Cardiac muscle cell (in vitro differentiated cells and primary cell): ENCODE data around the gene JPT2. TPM values are rescaled to one million over a fixed set of nuclear protein-coding genes. Genes with fewer than 3 reads are reported as not detected.

Source experiments
- DNase-seq, 2 donors: peaks; one replicate each; pipeline versions ENCODE4 v3.0.0 to v3.0.0-alpha.2; 2010 to 2017; ENCODE audit warnings: low read depth in 1 of 2, low spot score in 1 of 2
- H3K27ac ChIP-seq: fragments of 200-600 bp; sonication (generic); 2 replicates; pipeline ENCODE4 v1.5.1; 2016
- H3K27me3 ChIP-seq: fragments of 200-600 bp; sonication (generic); 2 replicates; pipeline ENCODE4 v1.6.0; 2016; ENCODE audit warnings: control low read depth
- H3K36me3 ChIP-seq: fragments of 200-600 bp; sonication (generic); 2 replicates; pipeline ENCODE4 v1.5.1; 2016; ENCODE audit warnings: control low read depth
- H3K4me1 ChIP-seq: fragments of 200-600 bp; sonication (generic); 2 replicates; pipeline ENCODE4 v1.8.1; 2017; ENCODE audit warnings: low read depth, mild to moderate bottlenecking, mixed run types
- H3K4me3 ChIP-seq: fragments of 200-600 bp; sonication (generic); 2 replicates; pipeline ENCODE4 v1.5.1; 2016; ENCODE audit warnings: mild to moderate bottlenecking
- H3K9me3 ChIP-seq: fragments of 200-600 bp; sonication (generic); 2 replicates; pipeline ENCODE4 v1.5.1; 2017; ENCODE audit warnings: low read depth, mild to moderate bottlenecking, control low read depth
- polyA plus RNA-seq: library from polyadenylated mRNA; unstranded; fragments of >200 nt; fragmentation: Nextera tagmentation; extraction: Ambion mirVana; gene quantifications from 2 replicates; pipeline ENCODE4 v1.2.1, GENCODE V29; 2016
- total RNA-seq: library from RNA; depleted of rRNA; stranded (reverse); fragments of >200 nt; gene quantifications from 2 replicates; pipeline ENCODE4 v1.2.3, GENCODE V29; 2016
- TF ChIP-seq, protein P1 (sequence below): IDR thresholded peaks from 2 replicates; pipeline ENCODE4 v1.5.1; 2012; ENCODE audit warnings: low read depth, mild to moderate bottlenecking, low read length

The JPT2 gene
- total and polyA plus RNA-seq, 2 experiments from 2014 or later = 10.0 to 34.5 TPM

- Histone ChIP-seq H3K27ac (no peak overlapping the region), H3K27me3 (no peaks in the 10 kb centered on the region), H3K36me3 (peaks cover 40% of the 10 kb centered on the region), H3K4me1 (no peaks in the 10 kb centered on the region), H3K4me3 (no peak overlapping the region), H3K9me3 (no peaks in the 10 kb centered on the region)
- DNase-seq = no peak
- TF ChIP-seq, protein P1, sequence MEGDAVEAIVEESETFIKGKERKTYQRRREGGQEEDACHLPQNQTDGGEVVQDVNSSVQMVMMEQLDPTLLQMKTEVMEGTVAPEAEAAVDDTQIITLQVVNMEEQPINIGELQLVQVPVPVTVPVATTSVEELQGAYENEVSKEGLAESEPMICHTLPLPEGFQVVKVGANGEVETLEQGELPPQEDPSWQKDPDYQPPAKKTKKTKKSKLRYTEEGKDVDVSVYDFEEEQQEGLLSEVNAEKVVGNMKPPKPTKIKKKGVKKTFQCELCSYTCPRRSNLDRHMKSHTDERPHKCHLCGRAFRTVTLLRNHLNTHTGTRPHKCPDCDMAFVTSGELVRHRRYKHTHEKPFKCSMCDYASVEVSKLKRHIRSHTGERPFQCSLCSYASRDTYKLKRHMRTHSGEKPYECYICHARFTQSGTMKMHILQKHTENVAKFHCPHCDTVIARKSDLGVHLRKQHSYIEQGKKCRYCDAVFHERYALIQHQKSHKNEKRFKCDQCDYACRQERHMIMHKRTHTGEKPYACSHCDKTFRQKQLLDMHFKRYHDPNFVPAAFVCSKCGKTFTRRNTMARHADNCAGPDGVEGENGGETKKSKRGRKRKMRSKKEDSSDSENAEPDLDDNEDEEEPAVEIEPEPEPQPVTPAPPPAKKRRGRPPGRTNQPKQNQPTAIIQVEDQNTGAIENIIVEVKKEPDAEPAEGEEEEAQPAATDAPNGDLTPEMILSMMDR = no peak
Observed at GRCh38 chr16:1633310-1633709, 44.8 kb upstream of the JPT2 start.

- Histone ChIP-seq H3K4me3 (no peak overlapping the region), H3K4me1 (no peaks in the 10 kb centered on the region), H3K9me3 (no peaks in the 10 kb centered on the region), H3K27me3 (no peaks in the 10 kb centered on the region), H3K36me3 (peaks cover 42% of the 10 kb centered on the region), H3K27ac (no peak overlapping the region)
- no peak for DNase-seq
- TF ChIP-seq, protein P1 = no peak
Observed at GRCh38 chr16:1634541-1634940, 43.5 kb upstream of the JPT2 start.

DNA sequence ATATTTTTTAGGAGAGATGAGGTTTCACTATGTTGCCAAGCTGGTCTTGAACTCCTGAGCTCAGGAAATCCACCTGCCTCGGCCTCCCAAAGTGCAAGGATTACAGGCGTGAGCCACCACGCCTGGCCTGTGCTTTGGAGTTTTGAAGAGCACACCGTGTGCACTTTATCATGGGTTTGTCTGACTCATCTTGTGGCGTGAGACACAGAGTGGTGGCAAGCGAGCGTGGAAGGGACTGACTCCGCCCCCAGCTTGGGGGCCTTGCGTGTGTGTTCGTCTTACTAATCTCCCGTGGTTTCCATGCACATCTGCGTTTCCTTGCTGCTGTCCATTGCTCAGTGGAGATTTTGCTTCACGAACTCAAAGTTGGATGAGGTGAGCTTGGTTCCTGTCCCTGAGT lies 43.0 kb upstream of the JPT2 start:
- Histone ChIP-seq H3K36me3 (peaks cover 42% of the 10 kb centered on the region), H3K9me3 (no peaks in the 10 kb centered on the region), H3K27me3 (no peaks in the 10 kb centered on the region), H3K4me1 (no peaks in the 10 kb centered on the region), H3K4me3 (no peak overlapping the region), H3K27ac (no peak overlapping the region)
- TF ChIP-seq, protein P1 = no peak
- no peak for DNase-seq

DNA sequence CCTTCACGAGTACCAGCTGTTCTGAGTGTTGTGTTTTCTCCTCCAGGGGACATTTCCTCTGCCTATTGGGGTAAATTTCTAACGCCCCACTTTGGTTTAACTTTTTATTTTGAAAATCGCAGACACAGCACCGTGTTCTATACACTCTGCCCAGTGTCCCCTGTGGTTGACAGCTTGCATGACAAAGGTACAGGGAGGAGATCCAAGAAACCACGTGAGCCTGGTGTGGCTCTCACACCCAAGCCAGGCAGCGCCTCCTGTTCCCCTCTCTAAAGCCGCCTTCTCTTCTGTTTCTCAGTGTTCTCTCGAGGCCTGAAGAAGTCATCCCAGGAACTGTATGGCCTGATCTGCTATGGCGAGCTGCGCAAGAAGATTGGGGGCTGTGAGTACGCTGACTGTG lies 40.6 kb upstream of the JPT2 start:
- TF ChIP-seq, protein P1 = no peak
- Histone ChIP-seq H3K27me3 (no peaks in the 10 kb centered on the region), H3K9me3 (no peaks in the 10 kb centered on the region), H3K27ac (no peak overlapping the region), H3K36me3 (peaks cover 48% of the 10 kb centered on the region), H3K4me1 (no peaks in the 10 kb centered on the region), H3K4me3 (no peak overlapping the region)
- no peak for DNase-seq

DNA sequence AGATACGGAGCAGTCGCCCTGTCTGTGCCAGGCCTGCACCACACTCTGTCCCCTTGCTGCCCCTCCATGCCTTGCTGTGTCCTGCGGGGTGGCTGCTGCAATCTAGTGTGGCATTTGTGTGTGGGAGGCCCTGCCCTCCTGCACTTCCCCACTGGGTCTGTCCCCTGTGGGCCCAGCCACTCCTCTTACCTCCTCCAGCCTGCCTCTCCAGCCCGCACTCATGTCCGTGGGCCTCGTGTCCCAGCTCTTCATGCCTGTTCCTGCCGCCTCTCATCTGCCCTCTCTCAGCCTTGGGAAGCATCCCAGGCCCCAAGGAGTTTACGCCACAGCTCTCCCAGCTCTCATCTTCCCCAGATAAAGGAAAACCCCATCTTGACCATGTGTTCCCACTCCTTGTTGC lies 39.3 kb upstream of the JPT2 start:
- H3K9me3 ChIP-seq = no peaks in the 10 kb centered on the region
- H3K4me3 ChIP-seq = no peak overlapping the region
- TF ChIP-seq, protein P1 = no peak
- no peaks in the 10 kb centered on the region for H3K27me3 ChIP-seq
- DNase-seq = no peak
- H3K36me3 ChIP-seq = peaks cover 41% of the 10 kb centered on the region
- no peaks in the 10 kb centered on the region for H3K4me1 ChIP-seq
- no peak overlapping the region for H3K27ac ChIP-seq

DNA sequence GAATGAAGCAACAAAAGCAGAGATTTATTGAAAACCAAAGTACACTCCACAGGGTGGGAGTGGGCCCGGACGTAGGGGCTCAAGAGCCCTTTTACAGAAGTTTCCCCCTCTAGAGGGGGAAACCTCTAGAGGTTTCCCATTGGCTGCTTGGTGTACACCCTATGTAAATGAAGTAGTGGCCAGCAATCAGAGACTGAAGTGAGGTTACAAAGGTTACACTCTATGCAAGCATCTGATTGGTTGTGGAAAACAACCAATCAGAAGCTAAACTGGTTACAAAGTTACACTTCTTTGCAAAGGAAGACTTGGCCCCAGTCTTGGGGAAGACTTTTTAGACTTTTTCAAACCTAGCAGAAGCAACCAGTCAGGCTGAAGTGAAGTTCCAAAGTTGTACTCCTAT lies 38.8 kb upstream of the JPT2 start:
- Histone ChIP-seq H3K27ac (no peak overlapping the region), H3K4me1 (no peaks in the 10 kb centered on the region), H3K36me3 (peaks cover 38% of the 10 kb centered on the region), H3K27me3 (no peaks in the 10 kb centered on the region), H3K4me3 (no peak overlapping the region), H3K9me3 (no peaks in the 10 kb centered on the region)
- no peak for DNase-seq
- TF ChIP-seq, protein P1 = no peak
